ENCODE results near the gene TMEM126B. TPM values are rescaled to one million over a fixed set of nuclear protein-coding genes. Genes with fewer than 3 reads are reported as not detected.

The TMEM126B gene
- total RNA-seq, 1 donor from 2014 or later = 71.7 TPM

DNA sequence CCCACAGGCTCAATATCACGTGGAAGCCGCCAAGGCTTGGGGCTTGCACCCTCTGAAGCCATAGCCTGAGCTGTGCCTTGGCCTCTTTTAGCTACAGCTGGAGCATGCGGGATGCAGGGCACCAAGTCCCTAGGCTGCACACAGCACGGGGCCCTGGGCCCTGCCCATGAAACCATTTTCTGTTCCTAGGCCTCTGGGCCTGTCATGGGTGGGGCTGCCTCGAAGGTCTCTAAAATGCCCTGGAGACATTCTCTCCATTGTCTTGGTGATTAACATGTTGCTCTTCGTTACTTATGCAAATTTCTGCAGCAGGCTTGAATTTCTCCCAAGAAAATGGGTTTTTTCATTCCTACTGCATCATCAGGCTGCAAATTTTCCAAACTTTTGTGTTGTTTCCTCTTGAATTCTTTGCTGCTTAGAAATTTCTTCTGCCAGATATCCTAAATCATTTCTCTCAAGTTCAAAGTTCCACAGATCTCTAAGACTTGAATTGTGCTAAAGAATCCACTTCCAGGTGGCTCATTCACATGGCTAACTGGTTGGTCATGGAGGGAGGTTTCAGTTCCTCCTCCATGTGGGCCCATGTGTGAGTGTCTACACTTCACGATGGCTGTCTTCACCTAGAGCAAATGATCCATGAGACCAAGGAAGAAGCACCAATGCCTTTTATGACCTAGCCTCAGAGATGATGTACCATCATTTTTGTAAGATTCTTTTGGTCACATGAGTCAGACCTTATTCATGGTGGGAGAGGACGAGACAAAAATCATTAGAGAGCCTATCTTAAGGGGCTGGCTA, 43.9 kb downstream of the TMEM126B start:
- Histone ChIP-seq H3K27me3 (ENCODE audit: control insufficient read depth, insufficient read depth, low read length) (no peaks in the 10 kb centered on the region), H3K36me3 (ENCODE audit: control insufficient read depth, insufficient read depth, low read length) (no peaks in the 10 kb centered on the region), H3K4me3 (ENCODE audit: low read depth, low read length) (no peak overlapping the region)
- no peak for DNase-seq (ENCODE audit: low read depth)
- TF ChIP-seq, protein P1, sequence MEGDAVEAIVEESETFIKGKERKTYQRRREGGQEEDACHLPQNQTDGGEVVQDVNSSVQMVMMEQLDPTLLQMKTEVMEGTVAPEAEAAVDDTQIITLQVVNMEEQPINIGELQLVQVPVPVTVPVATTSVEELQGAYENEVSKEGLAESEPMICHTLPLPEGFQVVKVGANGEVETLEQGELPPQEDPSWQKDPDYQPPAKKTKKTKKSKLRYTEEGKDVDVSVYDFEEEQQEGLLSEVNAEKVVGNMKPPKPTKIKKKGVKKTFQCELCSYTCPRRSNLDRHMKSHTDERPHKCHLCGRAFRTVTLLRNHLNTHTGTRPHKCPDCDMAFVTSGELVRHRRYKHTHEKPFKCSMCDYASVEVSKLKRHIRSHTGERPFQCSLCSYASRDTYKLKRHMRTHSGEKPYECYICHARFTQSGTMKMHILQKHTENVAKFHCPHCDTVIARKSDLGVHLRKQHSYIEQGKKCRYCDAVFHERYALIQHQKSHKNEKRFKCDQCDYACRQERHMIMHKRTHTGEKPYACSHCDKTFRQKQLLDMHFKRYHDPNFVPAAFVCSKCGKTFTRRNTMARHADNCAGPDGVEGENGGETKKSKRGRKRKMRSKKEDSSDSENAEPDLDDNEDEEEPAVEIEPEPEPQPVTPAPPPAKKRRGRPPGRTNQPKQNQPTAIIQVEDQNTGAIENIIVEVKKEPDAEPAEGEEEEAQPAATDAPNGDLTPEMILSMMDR (IDR thresholded peaks at IDR 0.05; ENCODE audit: insufficient read depth, low read length, poor library complexity, severe bottlenecking) = no peak

DNA sequence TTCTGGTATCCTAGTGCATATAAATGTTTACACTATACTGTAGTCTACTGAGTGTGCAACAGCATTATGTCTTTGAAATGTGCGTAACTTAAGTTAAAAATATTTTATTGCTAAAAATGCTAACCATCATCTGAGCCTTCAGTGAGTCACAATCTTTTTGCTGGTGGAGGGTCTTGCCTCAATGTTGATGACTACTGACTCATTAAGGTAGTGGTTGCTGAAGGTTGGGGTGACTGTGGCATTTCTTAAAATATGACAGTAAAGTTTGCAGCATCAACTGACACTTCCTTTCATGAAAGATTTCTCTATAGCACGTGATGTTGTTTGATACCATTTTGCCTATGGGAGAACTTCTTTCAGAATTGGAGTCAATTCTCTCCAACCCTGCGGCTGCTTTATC, 45.0 kb downstream of the TMEM126B start:
- no peaks in the 10 kb centered on the region for H3K27me3 ChIP-seq (ENCODE audit: control insufficient read depth, insufficient read depth, low read length)
- DNase-seq (ENCODE audit: low read depth) = no peak
- TF ChIP-seq, protein P1 (IDR thresholded peaks at IDR 0.05; ENCODE audit: insufficient read depth, low read length, poor library complexity, severe bottlenecking) = no peak
- no peak overlapping the region for H3K4me3 ChIP-seq (ENCODE audit: low read depth, low read length)
- H3K36me3 ChIP-seq (ENCODE audit: control insufficient read depth, insufficient read depth, low read length) = no peaks in the 10 kb centered on the region

DNA sequence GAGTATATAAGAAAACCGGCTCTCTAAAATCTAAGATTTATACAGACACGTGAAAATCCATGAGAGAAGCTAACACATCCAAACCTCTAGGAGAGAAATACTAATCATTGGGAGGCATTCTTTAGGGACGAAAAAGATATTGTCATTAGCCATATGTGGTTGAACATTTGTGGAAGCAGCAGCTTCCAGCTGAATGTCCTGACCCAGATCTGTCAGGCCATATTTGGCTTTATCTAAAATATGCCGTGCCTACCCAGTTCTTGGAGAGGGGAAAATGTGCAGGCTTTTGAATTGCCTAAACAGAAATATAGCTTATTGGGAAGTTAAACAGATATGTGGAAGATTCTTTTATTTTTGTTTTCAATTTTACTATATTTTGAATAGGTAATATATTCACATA, 51.2 kb downstream of the TMEM126B start:
- DNase-seq (ENCODE audit: low read depth) = no peak
- TF ChIP-seq, protein P1 (IDR thresholded peaks at IDR 0.05; ENCODE audit: insufficient read depth, low read length, poor library complexity, severe bottlenecking) = no peak
- Histone ChIP-seq H3K4me3 (ENCODE audit: low read depth, low read length) (no peak overlapping the region), H3K27me3 (ENCODE audit: control insufficient read depth, insufficient read depth, low read length) (no peaks in the 10 kb centered on the region), H3K36me3 (ENCODE audit: control insufficient read depth, insufficient read depth, low read length) (no peaks in the 10 kb centered on the region)

DNA sequence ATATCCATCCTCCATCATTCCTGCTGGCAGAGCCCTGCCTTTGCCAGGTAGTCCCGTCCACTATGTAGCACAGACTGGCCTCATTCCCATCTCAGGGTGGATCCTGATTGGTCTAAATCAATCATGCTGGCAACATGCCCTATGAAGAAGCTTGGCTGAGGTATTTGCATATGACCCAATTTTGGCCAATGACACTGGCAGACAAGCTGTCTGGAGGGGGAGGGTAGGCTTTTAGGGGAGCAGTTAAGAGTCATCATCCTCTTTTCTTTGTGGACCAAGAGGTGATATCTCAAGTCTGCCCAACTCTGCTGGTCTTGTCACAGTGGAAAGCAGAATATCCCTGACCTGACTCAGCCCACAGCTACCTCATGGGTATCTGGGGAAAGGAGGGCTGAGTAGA, 52.5 kb downstream of the TMEM126B start:
- DNase-seq (ENCODE audit: low read depth) = no peak
- TF ChIP-seq, protein P1 (IDR thresholded peaks at IDR 0.05; ENCODE audit: insufficient read depth, low read length, poor library complexity, severe bottlenecking) = no peak
- H3K36me3 ChIP-seq (ENCODE audit: control insufficient read depth, insufficient read depth, low read length) = no peaks in the 10 kb centered on the region

DNA sequence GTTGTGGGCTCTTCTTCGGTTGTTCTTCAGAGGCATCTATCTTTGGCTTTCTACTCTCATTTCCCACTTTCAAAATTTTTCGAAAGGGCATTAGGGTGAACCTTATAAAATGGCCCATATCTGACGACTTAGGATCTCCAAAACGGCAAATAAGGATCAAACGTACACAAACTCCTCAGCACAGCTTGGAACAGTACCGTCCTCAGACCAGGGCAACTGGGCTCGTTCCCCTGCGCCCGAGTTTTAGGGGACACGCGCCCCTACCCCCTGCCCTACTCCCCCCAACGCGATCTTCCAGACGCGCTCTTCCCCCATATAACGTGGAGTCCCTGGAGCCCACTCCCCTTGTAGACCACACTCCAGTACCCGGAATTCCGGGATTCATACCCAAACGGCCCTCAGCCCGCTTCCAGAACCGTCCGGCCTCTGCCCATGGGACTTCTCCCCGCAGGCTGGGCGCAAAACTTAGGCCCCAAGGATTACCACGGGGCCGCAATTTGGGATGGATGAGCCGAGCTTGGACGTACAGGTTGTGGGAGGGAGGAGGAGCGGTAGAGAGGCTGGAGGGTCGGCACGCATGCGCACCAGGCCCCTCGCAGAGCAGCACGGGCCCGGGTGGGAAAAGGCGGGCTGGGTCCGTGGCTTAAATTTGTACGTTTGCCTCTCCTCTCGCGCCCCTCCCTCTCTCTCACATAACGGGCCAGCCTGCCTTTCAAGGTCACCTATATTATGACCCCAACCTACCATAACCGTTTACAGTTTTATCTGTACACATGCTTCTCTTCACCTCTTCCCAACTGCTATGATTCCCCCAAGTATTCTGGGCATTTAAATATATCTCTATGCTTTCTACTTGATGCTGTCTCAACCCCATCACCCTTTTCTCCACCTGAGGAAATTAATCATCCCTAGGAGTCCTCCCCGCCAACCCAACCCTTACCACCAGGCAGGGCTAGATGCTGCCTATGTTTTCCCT, 54.2 kb downstream of the TMEM126B start:
- DNase-seq (ENCODE audit: low read depth) = no peak
- no peaks in the 10 kb centered on the region for H3K36me3 ChIP-seq (ENCODE audit: control insufficient read depth, insufficient read depth, low read length)
- TF ChIP-seq, protein P1 (IDR thresholded peaks at IDR 0.05; ENCODE audit: insufficient read depth, low read length, poor library complexity, severe bottlenecking) = no peak
- H3K4me3 ChIP-seq (ENCODE audit: low read depth, low read length) = peak overlapping the region; percentile 62
- H3K27me3 ChIP-seq (ENCODE audit: control insufficient read depth, insufficient read depth, low read length) = no peaks in the 10 kb centered on the region

More for the DNA sequence above, 52.5 kb downstream of the TMEM126B start:
- Histone ChIP-seq H3K4me3 (ENCODE audit: low read depth, low read length) (no peak overlapping the region), H3K27me3 (ENCODE audit: control insufficient read depth, insufficient read depth, low read length) (no peaks in the 10 kb centered on the region)

All from kidney epithelial cell (primary cell).